Activated CD4-positive, alpha-beta T cell treated with anti-CD3 and anti-CD28 coated beads, Interleukin-2, Interleukin-6, amounts not matched to agents 100 ng/mL and 50 ng/mL, durations not matched to agents 16 hours and 8 hours (primary cell): ENCODE data around the gene PLEKHO2.
"Not testable (repeated sequence)": the region's sequence is repeated elsewhere in the genome, so short reads cannot be mapped to it uniquely, and the experiment has no call there.

Source experiments
- DNase-seq: peaks from one replicate; pipeline ENCODE4 v3.0.0-alpha.2; 2020

PLEKHO2 gene, protein sequence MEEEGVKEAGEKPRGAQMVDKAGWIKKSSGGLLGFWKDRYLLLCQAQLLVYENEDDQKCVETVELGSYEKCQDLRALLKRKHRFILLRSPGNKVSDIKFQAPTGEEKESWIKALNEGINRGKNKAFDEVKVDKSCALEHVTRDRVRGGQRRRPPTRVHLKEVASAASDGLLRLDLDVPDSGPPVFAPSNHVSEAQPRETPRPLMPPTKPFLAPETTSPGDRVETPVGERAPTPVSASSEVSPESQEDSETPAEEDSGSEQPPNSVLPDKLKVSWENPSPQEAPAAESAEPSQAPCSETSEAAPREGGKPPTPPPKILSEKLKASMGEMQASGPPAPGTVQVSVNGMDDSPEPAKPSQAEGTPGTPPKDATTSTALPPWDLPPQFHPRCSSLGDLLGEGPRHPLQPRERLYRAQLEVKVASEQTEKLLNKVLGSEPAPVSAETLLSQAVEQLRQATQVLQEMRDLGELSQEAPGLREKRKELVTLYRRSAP

DNA sequence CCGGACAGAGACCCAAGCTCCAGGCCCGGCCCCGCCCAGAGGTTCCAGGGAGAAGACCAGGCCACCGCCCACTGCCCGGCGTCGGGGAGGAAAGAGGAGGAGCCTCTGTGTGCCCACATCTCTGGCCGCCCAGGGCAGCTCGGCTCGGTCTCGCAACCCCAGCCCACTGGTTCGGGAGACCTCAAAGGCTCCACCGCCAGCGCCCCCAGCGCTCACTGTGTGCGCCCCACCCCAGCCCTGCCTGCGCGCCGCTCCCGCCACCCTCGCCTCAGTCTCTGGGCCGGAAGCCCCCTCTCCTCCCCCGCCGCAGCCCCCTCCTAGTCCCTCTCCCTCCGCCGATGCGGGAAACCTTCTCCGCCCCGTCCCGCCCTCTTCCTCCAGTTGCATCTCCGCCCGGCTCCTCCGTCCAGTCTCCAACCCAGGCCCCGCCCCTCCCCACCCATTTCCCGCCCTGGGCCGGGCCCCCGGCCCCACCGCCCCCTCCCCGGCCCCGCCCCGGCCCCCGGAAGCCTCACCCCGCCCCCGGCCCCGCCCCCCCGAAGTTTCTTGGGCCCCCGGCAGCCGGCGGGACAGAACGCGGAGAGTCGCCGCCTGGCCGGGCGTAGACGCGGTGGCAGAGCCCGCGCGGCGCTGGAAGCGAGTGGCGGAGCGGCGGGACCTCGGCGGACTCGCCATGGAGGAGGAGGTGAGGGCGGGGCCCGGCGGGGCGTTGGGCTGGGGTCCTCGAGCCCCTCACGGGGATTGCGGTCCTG, at the start of gene PLEKHO2:
PLEKHO2 (plus strand) TSS at position 572 of the 752 bp plus-strand sequence; CDS start at position 674, 102 bp downstream.
- peak; percentile 94 for DNase-seq

DNA sequence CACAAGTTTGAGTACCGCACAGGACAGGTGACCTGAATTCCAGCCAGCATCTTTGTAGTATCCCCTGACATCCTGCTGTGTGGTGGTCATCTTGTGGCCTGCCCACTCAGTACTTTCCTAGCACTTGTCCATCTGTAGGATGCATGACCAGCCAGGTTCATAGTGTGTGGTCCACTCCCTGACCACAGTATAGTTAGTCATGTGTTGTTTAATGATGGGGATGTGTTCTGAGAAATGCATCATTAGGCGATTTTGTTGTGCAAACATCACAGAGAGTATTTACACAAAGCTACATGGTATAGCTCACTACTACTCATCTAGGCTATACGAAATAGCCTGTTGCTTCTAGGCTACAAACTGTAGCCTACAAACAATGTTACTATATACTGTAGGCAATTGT, 49.4 kb upstream of the PLEKHO2 start:
- DNase-seq, result no peak

DNA sequence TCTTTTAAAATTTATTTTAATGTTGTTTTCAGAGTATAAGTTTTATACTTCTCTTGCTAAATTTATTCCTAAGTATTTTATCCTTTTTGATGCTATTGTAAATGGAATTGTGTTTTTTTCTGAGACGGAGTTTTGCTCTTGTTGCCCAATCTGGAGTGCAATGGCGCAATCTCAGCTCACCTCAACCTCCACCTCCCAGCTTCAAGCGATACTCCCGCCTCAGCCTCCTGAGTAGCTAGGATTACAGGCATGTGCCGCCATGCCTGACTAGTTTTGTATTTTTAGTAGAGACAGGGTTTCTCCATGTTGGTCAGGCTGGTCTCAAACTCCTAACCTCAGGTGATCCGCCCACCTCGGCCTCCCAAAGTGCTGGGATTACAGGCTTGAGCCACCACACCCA, 46.4 kb upstream of the PLEKHO2 start:
- not testable (repeated sequence) for DNase-seq

DNA sequence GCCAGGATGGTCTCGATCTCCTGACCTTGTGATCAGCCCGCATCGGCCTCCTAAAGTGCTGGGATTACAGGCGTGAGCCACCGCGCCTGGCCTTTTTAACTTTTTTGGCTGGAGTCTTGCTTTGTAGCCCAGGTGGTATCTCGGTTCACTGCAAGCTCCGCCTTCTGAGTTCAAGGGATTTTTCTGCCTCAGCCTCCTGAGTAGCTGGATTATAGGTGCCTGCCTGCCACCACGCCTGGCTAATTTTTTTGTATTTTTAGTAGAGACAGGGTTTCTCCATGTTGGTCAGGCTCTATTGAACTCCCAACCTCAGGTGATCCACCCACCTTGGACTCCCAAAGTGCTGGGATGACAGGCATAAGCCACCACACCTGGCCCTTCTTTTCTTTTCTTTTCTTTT, 45.8 kb upstream of the PLEKHO2 start:
- DNase-seq, result not testable (repeated sequence)

DNA sequence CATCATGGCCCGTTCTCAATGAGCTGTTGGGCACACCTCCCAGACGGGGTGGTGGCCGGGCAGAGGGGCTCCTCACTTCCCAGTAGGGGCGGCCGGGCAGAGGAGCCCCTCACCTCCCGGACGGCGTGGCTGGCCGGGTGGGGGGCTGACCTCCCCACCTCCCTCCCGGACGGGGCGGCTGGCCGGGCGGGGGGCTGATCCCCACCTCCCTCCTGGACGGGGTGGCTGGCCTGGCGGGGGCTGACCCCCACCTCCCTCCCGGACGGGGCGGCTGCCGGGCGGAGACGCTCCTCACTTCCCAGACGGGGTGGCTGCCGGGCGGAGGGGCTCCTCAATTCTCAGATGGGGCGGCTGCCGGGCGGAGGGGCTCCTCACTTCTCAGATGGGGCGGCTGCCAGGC, 42.8 kb upstream of the PLEKHO2 start:
- DNase-seq, result not testable (repeated sequence)

DNA sequence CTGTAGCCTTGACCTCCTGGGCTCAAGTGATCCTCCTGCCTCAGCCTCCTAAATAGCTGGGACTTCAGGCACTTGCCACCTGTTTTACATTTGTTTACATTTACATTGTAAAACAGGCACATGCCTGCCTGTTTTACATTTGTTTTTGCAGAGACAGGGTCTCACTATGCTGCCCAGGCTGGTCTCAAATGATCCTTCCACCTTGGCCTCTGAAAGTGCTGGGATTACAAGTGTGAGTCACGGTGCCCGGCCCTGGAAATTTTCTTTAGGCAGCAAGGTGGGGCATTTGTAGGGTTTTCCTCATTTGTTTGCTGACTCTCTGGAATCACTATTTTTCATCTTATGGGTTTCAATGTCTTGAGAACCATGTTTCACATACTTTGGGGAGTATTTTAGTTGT, 41.2 kb upstream of the PLEKHO2 start:
- no peak for DNase-seq

DNA sequence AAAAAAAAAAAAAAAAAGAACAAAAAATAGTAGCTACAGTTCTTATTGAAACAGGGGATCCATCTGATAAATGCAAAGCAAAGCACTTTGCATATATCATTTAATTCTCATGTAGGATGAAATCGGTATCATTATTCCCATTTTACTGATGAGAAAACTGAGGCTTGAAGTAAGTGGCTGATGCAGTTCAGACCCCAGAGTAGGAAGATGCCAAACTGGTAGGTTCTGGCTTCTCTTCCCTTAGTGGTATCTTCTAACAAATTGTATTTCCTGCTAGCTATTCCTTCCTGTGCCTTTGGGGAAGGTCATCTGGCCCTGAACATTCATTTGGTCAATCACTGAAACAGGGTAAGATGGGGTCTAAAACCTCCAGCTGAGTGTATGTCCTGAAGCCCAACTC, 38.2 kb upstream of the PLEKHO2 start:
- DNase-seq, result no peak

DNA sequence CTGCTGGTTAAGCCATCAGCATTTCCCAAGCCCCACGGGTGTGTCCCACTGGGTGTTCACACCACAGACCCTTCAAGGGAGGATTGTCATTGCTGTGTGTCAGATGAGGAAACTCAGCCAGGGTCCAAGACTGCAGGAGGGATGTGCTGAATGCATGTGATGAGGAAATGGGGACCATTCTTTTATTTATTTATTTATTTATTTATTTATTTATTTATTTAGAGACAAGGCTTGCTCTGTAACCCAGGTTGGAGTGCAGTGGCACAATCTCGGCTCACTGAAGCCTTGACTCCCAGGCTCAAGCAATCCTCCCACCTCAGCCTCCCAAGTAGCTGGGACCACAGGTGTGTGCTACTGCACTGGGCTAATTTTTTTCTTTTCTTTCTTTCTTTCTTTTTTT, 37.1 kb upstream of the PLEKHO2 start:
- no peak for DNase-seq

DNA sequence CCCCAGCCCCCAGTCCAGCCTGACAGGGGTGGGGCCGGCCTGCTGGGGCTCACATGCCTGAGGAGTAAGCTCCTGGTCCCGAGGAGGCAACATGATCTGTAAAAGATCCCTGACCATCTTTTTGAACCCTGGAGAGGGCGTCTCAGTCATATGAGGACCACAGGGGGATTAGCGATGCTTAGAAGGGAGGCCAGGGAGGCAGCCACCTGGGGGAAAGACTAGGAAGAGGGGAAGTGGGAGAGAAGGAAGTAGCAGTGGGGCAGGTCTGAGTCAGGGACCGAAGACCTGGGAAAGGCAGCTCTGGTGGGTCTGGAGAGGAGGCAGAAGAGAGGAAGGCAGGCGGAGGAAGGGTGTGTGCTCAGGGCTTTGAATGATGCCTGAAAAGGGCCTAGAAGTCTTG, 35.2 kb upstream of the PLEKHO2 start:
- DNase-seq, result no peak

DNA sequence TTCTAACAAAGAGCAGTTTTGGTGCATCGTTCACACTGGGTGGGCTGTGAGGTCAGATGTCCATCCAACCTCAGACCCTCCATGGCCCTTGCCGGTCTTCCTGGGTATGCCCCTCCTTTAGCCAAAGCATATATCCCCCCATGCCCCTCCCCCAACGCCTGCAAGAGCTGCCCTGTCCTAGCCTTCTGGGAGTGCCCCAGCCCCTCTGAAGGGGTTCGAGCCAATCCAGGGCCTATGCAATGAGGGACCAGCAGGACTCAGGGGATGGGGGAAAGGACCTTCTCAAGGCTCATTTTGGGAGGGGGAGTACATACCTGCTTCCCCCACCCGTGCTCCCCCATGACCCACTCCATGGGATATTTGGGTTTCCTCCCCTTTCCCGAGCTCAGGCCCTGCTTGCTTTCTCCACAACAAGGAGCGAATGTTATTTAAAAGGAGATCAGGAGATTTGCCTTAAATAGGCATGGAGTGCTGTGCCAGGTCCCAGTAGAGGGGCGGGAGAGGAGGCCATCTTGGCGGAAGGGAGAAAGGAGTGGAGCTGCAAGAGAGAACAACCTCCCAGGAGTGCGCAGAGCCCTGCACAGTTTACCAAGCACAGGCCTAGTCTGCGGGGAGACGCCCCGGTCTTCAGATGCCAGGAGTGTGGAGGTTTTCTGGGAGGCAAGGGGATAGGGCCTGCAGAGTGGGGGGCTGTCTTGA, 34.5 kb upstream of the PLEKHO2 start:
- DNase-seq, result no peak

DNA sequence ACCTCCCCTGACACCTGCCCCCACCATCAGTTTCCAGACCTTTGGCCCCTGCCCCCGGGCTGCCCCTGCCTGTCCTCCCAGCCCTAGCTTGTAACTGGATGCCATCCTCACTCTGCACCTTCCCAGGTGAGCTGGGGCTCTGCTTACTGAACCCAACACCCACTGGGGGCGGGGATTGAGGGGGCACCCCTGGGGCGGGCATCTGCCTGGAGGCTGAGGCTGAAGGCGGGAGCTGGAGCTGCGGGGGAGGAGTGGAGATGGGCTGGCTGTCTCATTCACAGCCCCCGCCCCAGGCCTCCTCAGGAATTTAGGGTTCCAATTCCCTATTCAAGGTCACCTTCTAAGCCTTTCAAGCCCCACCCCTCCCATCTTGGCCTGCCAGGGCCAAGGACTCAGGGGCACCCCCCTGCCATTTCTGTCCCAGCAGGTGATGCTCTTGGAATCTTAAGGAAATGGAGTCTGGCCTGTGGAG, 33.9 kb upstream of the PLEKHO2 start:
- no peak for DNase-seq

DNA sequence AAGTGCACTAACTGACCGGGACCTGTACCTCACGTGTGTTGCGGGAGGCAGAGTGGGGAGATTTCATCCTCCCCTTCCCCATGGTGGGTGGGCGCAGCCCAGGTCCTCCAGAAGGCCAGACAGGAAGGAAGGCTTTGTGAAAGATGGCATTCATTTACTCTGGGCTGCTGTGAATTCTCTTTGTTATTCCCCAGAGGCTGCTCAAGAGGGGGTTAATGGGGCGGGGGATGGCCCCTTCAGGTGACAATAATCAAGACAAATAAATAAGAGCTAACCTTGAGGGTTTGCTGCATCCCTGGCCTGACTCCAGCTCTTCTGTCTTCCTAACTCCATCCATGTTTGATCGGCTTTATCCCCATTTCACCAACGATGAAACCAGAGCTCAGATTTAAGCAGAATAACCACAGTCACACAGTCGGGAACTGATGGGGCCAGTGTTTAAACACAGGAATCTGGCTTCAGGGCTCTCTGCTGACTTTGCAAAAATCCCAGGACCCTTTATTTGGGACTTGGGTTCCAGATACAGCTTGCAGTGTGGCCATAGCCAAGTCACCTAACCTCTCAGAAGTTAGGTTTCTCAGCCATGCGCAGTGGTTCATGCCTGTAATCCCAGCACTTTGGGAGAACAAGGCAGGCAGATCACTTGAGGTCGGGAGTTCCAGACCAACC, 32.8 kb upstream of the PLEKHO2 start:
- DNase-seq, result no peak

DNA sequence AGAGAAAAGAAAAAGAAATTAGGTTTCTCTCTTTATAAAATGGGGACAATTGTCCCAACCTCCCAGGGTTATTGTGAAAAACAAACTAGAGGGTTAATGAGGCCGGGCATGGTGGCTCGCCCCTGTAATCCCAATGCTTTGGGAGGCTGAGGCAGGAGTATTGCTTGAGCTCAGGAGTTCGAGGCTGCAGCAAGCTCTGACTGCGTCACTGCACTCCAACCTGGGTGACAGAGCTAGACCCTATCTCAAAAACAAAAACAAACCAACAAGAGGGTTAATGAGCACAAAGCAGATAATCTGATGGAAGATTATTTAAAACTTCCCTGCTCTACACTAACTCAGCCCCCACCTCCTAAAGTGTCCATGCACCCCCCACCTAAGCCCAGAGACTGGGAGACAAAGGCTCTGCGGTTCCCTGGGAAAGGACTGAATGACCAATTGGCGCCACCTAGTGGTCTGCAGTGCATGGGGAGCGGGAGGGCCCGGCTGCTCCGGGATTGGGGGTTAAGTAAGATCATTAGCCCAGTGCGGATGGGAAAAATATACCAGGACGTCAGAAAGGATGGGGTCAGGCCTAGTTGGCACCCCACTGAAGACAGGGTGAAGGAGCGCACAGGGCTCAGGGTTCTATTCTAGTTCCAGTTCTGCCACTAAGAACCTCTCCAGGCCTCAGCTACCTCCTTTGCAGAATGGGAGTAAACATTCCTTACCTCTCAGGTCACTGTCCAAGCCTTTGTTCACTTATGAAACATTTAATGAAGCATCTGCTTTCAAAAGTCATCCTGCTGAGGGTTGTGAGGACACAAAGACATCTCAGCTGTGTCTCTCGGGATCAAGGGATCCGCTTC, 31.8 kb upstream of the PLEKHO2 start:
- peak; percentile 73 for DNase-seq

DNA sequence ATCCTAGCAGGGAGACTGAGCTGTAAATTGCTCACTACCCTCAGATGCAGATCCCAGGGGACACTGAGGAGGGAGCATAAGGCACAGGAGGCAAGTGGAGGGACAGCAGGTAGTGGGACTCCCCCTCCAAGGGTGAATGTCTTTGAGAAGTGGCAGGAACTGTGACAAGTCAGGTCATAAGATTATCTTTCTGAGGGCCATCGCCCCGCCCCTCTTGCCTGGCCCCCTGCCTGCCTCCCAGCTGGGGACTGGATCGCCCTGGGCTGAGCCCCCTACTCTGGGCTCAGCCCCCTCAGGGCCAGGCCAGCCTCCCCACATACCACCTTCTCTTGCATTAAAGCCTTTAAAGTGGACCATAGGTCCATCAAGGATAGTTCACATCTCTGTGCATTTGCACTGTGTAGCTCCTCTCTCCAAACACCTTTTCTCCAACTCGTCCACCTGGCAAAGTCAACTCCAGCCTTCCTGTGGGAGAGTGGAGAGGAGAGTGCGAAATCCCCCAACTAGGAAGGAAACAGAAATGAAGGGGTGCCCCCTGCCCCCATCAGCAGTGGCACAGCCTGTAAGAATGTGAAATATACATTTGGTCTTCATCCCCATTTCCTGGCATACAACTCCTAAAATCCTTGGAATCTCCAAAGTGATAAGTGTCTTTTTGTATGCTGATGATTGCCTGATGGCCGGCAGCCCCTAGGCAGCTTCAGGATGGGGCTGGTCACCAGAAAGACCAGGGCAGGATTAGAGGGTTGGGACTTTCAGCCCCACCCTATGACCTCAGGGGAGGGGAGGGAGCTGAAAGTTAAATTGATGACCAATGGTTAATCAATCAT, 31.0 kb upstream of the PLEKHO2 start:
- no peak for DNase-seq

DNA sequence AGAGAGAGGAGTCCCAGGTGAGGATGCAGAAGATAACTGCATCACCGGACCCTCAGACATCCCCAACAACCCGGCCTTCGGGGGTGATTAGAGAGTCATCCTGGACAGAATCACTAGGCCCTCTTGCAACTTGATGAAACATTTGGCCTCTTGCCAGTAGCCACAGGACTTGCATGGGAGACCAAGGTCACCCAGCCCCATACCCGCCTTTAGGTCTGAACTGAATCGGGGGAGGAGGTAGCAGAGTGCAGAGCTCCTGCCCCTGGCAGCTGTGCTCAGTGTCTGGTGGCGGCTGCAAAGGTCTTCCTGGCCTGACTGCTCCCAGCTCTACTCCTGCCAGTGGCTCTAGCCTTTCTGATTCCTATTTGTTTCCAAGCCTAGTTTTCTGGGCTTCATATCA, 28.6 kb upstream of the PLEKHO2 start:
- no peak for DNase-seq

DNA sequence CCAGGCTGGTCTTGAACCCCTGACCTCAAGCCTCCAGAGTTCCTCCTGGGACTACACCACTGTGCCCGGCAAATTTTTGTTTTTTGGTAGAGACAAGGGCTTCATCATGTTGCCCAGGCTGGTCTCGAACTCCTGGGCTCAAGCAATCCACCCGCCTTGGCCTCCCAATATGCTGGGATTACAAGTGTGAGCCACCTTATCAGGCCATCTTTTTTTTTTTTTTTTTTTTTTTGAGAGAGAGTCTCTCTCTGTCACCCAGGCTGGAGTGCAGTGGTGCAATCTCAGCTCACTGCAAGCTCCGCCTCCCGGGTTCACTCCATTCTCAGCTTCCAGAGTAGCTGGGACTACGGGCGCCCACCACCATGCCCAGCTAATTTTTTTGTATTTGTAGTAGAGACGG, 27.4 kb upstream of the PLEKHO2 start:
- DNase-seq, result not testable (repeated sequence)

DNA sequence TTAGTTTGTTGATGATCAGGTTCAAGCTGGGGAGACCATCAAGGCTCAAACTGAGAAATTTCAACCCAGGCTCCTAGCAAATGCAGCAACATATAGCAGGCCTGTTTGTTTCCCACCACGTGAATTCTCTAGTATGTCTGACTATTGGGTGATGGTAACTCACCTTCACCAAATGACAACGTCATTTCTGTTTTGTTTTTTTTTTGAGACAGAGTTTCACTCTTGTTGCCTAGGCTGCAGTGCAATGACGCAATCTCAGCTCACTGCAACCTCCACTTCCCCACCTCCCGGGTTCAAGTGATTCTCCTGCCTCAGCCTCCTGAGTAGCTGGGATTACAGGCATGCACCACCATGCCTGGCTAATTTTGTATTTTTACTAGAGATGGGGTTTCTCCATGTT, 26.8 kb upstream of the PLEKHO2 start:
- DNase-seq, result peak; percentile 21

DNA sequence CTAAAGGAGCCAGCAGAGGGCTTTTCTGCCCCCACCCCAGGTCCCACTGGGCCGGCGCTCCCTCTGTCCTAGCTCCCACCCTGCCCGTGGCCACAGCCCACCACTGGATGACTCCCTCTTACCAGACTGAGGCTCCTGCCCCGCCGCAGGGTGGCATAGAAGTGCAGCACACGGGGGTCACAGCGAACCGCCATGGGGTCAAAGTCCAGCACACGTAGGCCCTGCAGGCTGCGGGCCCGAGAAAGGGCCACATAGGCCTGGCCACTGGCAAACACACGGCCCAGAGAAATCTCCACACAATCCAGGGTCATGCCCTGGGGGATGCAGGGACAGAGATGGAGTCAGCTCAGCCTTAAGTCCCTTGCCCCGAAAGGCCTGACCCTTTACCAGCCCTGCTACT, 25.3 kb upstream of the PLEKHO2 start:
- DNase-seq, result no peak

DNA sequence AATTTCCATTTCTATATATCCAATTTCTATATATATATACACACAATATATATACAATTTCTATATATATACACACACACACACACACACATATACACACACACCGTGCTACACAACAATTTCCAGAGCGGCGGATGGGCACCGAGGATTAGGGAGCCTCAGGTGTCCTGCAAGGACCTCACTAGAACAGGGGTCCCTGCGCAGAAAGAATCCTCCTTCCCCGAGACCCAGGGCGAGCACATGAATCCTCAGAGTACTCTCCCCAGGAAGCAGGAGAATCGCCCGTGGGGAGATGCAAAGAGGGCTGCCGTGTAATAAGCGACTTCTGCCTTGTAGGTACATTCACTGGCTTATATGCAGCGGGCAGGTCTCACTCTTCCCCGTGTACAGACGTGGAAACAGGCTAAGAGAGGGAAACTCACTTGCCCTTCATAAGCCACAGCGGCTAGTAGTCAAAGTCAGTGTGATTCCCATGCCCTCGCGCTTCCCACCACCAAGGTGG, 16.7 kb upstream of the PLEKHO2 start:
- DNase-seq, result no peak

DNA sequence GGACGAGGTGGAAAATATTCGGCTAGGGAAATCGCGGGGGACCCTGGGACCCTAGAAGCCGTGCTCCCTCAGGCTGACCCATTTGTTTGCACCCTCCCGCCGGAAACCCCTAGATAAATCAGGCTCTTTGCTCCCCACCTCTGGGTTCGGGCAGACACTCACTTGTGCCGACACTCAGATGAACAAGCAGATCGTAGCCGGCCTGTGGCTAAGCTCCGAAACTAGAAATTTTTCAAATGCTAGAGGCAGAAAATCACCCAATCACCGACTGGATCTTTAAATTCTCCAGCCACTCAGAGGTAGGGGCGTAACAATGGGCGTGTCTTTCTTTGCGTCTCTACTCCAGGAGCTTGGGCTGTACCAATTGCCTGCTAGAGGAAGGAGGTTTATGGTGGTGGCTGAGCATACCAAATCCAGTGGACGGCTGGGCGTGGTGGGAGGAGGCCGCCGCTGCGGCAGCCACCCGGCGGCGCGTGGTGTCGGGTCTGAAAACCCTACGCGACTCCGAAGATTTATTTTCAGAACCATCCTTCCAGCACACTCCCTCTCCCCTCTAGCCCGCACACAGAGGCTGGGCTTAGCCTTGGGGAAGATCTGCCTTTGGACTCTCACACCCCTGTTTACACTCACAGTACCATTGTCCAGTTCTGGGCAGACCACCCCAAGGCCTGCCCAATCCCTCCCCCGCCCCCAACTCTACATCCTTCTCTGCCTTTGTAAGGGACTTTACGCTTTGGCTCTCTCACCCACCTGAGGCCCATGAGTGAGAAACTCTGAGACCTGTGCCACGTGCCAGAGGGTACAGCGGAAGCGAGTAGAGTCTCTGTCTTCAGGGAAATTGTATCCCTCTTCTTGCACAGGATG, 16.1 kb upstream of the PLEKHO2 start, which contains the start of gene PIF1:
PIF1 (minus strand) TSS at position 217 of the 864 bp plus-strand sequence. CDS start 1,312 bp downstream, outside the sequence.
- peak; percentile 97 for DNase-seq
